Measurements from ENCODE around the gene ADGRF1. TPM values are rescaled to one million over a fixed set of nuclear protein-coding genes. Genes with fewer than 3 reads are reported as not detected.

Gene ADGRF1
- total RNA-seq, 2 experiments from 2014 or later, result not detected

GRCh38 chr6:47008397-47008763, 33.8 kb downstream of the ADGRF1 start:
- H3K27me3 Mint-ChIP-seq, result no peaks in the 10 kb centered on the region
- POLR2A ChIA-PET, result no interaction called here
- Histone ChIP-seq H3K4me3 (ENCODE audit: low read length) (no peak overlapping the region), H3K36me3 (ENCODE audit: insufficient read depth, low read length) (no peaks in the 10 kb centered on the region), H3K27ac (ENCODE audit: low read depth in 1 of 2, low read length in 2 of 2) (no peak overlapping the region), H3K27me3 (ENCODE audit: control insufficient read depth in 1 of 2, insufficient read depth in 2 of 2, low read length in 2 of 2) (no peaks in the 10 kb centered on the region), H3K9me3 (ENCODE audit: control insufficient read depth in 1 of 2, insufficient read depth in 1 of 2, low read length in 2 of 2) (no peaks in the 10 kb centered on the region), H3K4me1 (ENCODE audit: insufficient read depth, low read length) (no peaks in the 10 kb centered on the region)
- ATAC-seq (ENCODE audit: poor library complexity), result no peak
- no peak for DNase-seq
- no peak overlapping the region for H3K4me3 Mint-ChIP-seq
- intact Hi-C loops (cut with DNase I, micrococcal nuclease), result no loop called here
- TF ChIP-seq, protein P1, sequence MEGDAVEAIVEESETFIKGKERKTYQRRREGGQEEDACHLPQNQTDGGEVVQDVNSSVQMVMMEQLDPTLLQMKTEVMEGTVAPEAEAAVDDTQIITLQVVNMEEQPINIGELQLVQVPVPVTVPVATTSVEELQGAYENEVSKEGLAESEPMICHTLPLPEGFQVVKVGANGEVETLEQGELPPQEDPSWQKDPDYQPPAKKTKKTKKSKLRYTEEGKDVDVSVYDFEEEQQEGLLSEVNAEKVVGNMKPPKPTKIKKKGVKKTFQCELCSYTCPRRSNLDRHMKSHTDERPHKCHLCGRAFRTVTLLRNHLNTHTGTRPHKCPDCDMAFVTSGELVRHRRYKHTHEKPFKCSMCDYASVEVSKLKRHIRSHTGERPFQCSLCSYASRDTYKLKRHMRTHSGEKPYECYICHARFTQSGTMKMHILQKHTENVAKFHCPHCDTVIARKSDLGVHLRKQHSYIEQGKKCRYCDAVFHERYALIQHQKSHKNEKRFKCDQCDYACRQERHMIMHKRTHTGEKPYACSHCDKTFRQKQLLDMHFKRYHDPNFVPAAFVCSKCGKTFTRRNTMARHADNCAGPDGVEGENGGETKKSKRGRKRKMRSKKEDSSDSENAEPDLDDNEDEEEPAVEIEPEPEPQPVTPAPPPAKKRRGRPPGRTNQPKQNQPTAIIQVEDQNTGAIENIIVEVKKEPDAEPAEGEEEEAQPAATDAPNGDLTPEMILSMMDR (IDR thresholded peaks at IDR 0.05), result no peak
- H3K9me3 Mint-ChIP-seq, result no peaks in the 10 kb centered on the region
- CTCF ChIA-PET, result no interaction called here
- H3K4me1 Mint-ChIP-seq (ENCODE audit: low read depth), result no peaks in the 10 kb centered on the region
- no peaks in the 10 kb centered on the region for H3K36me3 Mint-ChIP-seq (ENCODE audit: low read depth)
- H3K27ac Mint-ChIP-seq, result no peak overlapping the region

GRCh38 chr6:47007657-47008396, 34.3 kb downstream of the ADGRF1 start:
- Histone ChIP-seq H3K9me3 (ENCODE audit: control insufficient read depth in 1 of 2, insufficient read depth in 1 of 2, low read length in 2 of 2) (no peaks in the 10 kb centered on the region), H3K27me3 (ENCODE audit: control insufficient read depth in 1 of 2, insufficient read depth in 2 of 2, low read length in 2 of 2) (no peaks in the 10 kb centered on the region), H3K27ac (ENCODE audit: low read depth in 1 of 2, low read length in 2 of 2) (no peak overlapping the region), H3K36me3 (ENCODE audit: insufficient read depth, low read length) (no peaks in the 10 kb centered on the region), H3K4me3 (ENCODE audit: low read length) (no peak overlapping the region), H3K4me1 (ENCODE audit: insufficient read depth, low read length) (no peaks in the 10 kb centered on the region)
- H3K9me3 Mint-ChIP-seq, result no peaks in the 10 kb centered on the region
- DNase-seq, result no peak
- TF ChIP-seq, protein P1 (IDR thresholded peaks at IDR 0.05), result no peak
- H3K27me3 Mint-ChIP-seq, result no peaks in the 10 kb centered on the region
- H3K27ac Mint-ChIP-seq, result no peak overlapping the region
- H3K4me1 Mint-ChIP-seq (ENCODE audit: low read depth), result no peaks in the 10 kb centered on the region
- no peaks in the 10 kb centered on the region for H3K36me3 Mint-ChIP-seq (ENCODE audit: low read depth)
- no peak for ATAC-seq (ENCODE audit: poor library complexity)
- ChIA-PET CTCF (no interaction called here), POLR2A (no interaction called here)
- intact Hi-C loops (cut with DNase I, micrococcal nuclease), result no loop called here
- no peak overlapping the region for H3K4me3 Mint-ChIP-seq

DNA sequence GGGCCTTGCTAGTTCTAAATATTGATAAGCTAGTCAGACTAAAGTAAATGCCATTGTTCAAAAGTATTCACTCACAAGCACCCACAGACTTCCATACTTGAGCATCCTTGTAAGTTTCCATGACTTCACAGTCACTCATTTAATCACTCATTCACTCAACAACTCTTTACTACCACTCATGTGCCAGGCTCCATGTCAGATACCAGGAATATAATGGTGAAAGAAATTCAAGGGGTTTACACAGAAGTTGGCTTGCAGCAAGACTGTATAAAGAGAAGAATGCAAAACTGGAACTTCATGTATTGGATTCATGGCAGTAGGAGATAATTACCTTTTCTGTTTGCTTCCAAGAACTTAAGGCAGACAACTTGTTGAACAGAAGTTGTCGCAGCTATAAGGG, 36.6 kb downstream of the ADGRF1 start:
- CTCF ChIA-PET, result no interaction called here
- no peaks in the 10 kb centered on the region for H3K36me3 ChIP-seq (ENCODE audit: insufficient read depth, low read length)
- ATAC-seq (ENCODE audit: poor library complexity) (no peak), DNase-seq (no peak)
- TF ChIP-seq, protein P1 (IDR thresholded peaks at IDR 0.05), result no peak
- no peak overlapping the region for H3K27ac Mint-ChIP-seq
- peaks cover 6% of the 10 kb centered on the region for H3K27me3 Mint-ChIP-seq
- intact Hi-C loops (cut with DNase I, micrococcal nuclease), result no loop called here
- no peak overlapping the region for H3K4me3 Mint-ChIP-seq
- H3K9me3 ChIP-seq (ENCODE audit: control insufficient read depth in 1 of 2, insufficient read depth in 1 of 2, low read length in 2 of 2), result peaks cover 0 to 3% of the 10 kb centered on the region in 2 experiments
- no peak overlapping the region for H3K27ac ChIP-seq (ENCODE audit: low read depth in 1 of 2, low read length in 2 of 2)
- H3K4me1 Mint-ChIP-seq (ENCODE audit: low read depth), result no peaks in the 10 kb centered on the region
- H3K36me3 Mint-ChIP-seq (ENCODE audit: low read depth), result no peaks in the 10 kb centered on the region
- H3K27me3 ChIP-seq (ENCODE audit: control insufficient read depth in 1 of 2, insufficient read depth in 2 of 2, low read length in 2 of 2), result no peaks in the 10 kb centered on the region
- no peaks in the 10 kb centered on the region for H3K9me3 Mint-ChIP-seq
- POLR2A ChIA-PET, result no interaction called here
- no peaks in the 10 kb centered on the region for H3K4me1 ChIP-seq (ENCODE audit: insufficient read depth, low read length)
- H3K4me3 ChIP-seq (ENCODE audit: low read length), result no peak overlapping the region

Data from CD4-positive, alpha-beta T cell (primary cell).